Activated T-cell treated with anti-CD3 and anti-CD28 coated beads, Interleukin-2, amount 50 U/mL, for 1 hour (primary cell): Measurements from ENCODE around the gene SARM1.

ENCODE experiments used
- DNase-seq: peaks from one replicate; pipeline ENCODE4 v3.0.0-alpha.2; 2020

Gene SARM1

GRCh38 chr17:28369684-28370034 lies 1.8 kb upstream of the SARM1 start:
- DNase-seq: no peak

GRCh38 chr17:28370035-28370743 lies 1.3 kb upstream of the SARM1 start, which contains the start of gene VTN:
TSS of gene VTN (minus strand) at chr17:28370307. CDS start at chr17:28370203, 104 bp downstream.
- DNase-seq: no peak

GRCh38 chr17:28370744-28371103 lies 770 bp upstream of the SARM1 start:
- DNase-seq: no peak

- no peak for DNase-seq
These were observed 880 bp downstream of the SARM1 start for GRCh38 chr17:28372203-28372944.

- DNase-seq: no peak
These were observed 1.4 kb downstream of the SARM1 start for GRCh38 chr17:28372945-28373274.

- no peak for DNase-seq
These were observed 8.6 kb downstream of the SARM1 start for GRCh38 chr17:28379814-28380801.

- peak; percentile 33 for DNase-seq
These were observed 9.8 kb downstream of the SARM1 start for GRCh38 chr17:28381141-28381825.

- peak; percentile 65 for DNase-seq
These were observed 13.0 kb downstream of the SARM1 start for GRCh38 chr17:28384281-28385036.

GRCh38 chr17:28385037-28385400 lies 13.5 kb downstream of the SARM1 start:
- no peak for DNase-seq

GRCh38 chr17:28385406-28385805 lies 13.9 kb downstream of the SARM1 start:
- no peak for DNase-seq

GRCh38 chr17:28386391-28386790 lies 14.9 kb downstream of the SARM1 start:
- no peak for DNase-seq

GRCh38 chr17:28388106-28388505 lies 16.6 kb downstream of the SARM1 start:
- no peak for DNase-seq

- no peak for DNase-seq
These were observed 18.6 kb downstream of the SARM1 start for GRCh38 chr17:28390141-28390540.

GRCh38 chr17:28390563-28390962 lies 19.1 kb downstream of the SARM1 start:
- DNase-seq: no peak

GRCh38 chr17:28390984-28391383 lies 19.5 kb downstream of the SARM1 start:
- DNase-seq: no peak

- no peak for DNase-seq
These were observed 19.9 kb downstream of the SARM1 start for GRCh38 chr17:28391401-28391800.

GRCh38 chr17:28392491-28392890 lies 21.0 kb downstream of the SARM1 start:
- no peak for DNase-seq

- DNase-seq: no peak
These were observed 23.0 kb downstream of the SARM1 start for GRCh38 chr17:28394337-28395116.

GRCh38 chr17:28395426-28395825 lies 23.9 kb downstream of the SARM1 start:
- DNase-seq: no peak

GRCh38 chr17:28395968-28396367 lies 24.5 kb downstream of the SARM1 start:
- no peak for DNase-seq

GRCh38 chr17:28396635-28397239 lies 25.2 kb downstream of the SARM1 start:
- DNase-seq: no peak
